Stimulated activated CD4-positive, alpha-beta T cell treated with anti-CD3 and anti-CD28 coated beads, Interleukin-15, amount 100 ng/mL, for 1 hour (primary cell): ENCODE data around the gene APOO.
"Not testable (repeated sequence)": the region's sequence is repeated elsewhere in the genome, so short reads cannot be mapped to it uniquely, and the experiment has no call there.

ENCODE experiments used
- DNase-seq, 2 donors: peaks; one replicate each; pipeline ENCODE4 v3.0.0-alpha.2; 2020; ENCODE audit warnings: low read depth in 1 of 2, low spot score in 1 of 2

Gene APOO

GRCh38 chrX:23904096-23904495 lies 3.6 kb downstream of the APOO start:
- no peak for DNase-seq

GRCh38 chrX:23902419-23902818 lies 5.3 kb downstream of the APOO start:
- DNase-seq, result no peak

GRCh38 chrX:23901805-23902204 lies 5.9 kb downstream of the APOO start:
- DNase-seq, result no peak

- DNase-seq, result no peak
These were observed 6.7 kb downstream of the APOO start for GRCh38 chrX:23901060-23901459.

- no peak for DNase-seq
These were observed 7.4 kb downstream of the APOO start for GRCh38 chrX:23900220-23900797.

GRCh38 chrX:23898412-23898959 lies 9.3 kb downstream of the APOO start:
- DNase-seq, result no peak

- DNase-seq, result no peak
These were observed 10.8 kb downstream of the APOO start for GRCh38 chrX:23896981-23897380.

GRCh38 chrX:23896539-23896938 lies 11.2 kb downstream of the APOO start:
- not testable (repeated sequence) for DNase-seq

- not testable (repeated sequence) for DNase-seq
These were observed 12.7 kb downstream of the APOO start for GRCh38 chrX:23894993-23895392.

- DNase-seq, result no peak
These were observed 16.8 kb downstream of the APOO start for GRCh38 chrX:23890933-23891332.

GRCh38 chrX:23888887-23889501 lies 18.7 kb downstream of the APOO start:
- DNase-seq, result no peak

- no peak for DNase-seq
These were observed 19.8 kb downstream of the APOO start for GRCh38 chrX:23887918-23888317.

- DNase-seq, result no peak
These were observed 20.3 kb downstream of the APOO start for GRCh38 chrX:23887451-23887850.

- no peak for DNase-seq
These were observed 21.9 kb downstream of the APOO start for GRCh38 chrX:23885803-23886202.

GRCh38 chrX:23884427-23885024 lies 23.2 kb downstream of the APOO start:
- DNase-seq, result no peak

- DNase-seq, result no peak
These were observed 23.9 kb downstream of the APOO start for GRCh38 chrX:23883737-23884354.

GRCh38 chrX:23879380-23880090 lies 28.2 kb downstream of the APOO start:
- no peak for DNase-seq

- no peak for DNase-seq
These were observed 35.7 kb downstream of the APOO start for GRCh38 chrX:23871905-23872546.

- no peak for DNase-seq
These were observed 37.7 kb downstream of the APOO start for GRCh38 chrX:23870041-23870440.

GRCh38 chrX:23864742-23865326 lies 42.9 kb downstream of the APOO start:
- DNase-seq, result no peak

- DNase-seq, result not testable (repeated sequence)
These were observed 45.8 kb downstream of the APOO start for GRCh38 chrX:23861952-23862351.
